ENCODE results near the gene COL4A1.

The COL4A1 gene

GRCh38 chr13:110306960-110307766 lies at the start of gene COL4A1, which contains the start of gene COL4A2:
Gene COL4A1 (minus strand): TSS chr13:110307157. CDS start chr13:110307027, 130 bp downstream.
Gene COL4A2 (plus strand): TSS chr13:110307284. CDS start chr13:110307904, 620 bp downstream.
- peak; percentile 84 for DNase-seq

- DNase-seq, result no peak
These were observed 49.4 kb upstream of the COL4A1 start for GRCh38 chr13:110356362-110356761.

GRCh38 chr13:110354715-110355473 lies 47.9 kb upstream of the COL4A1 start:
- no peak for DNase-seq

DNA sequence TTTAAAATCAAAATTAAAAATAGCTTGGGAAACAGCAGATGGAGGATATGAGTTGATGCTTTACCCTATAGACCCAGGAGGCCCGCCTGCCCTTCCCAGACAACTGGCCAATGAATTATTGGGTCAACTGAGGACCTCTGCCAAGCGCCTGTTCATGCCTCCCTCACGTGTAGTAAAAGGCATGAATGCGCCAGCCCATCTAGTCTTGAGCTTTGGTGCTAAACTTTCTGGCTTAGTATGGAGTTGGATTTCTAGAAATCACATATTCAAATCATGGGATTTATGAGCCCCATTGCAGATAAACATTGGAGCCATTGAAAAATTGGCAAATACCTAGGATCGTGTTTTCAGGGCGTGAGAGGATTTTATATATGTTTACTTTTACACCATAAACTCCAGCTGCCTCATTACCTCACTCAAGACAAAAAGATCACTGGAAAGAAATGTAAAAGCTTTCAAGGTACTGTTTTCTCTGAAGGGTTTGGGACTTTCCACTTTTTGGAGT lies 47.2 kb upstream of the COL4A1 start:
- no peak for DNase-seq

- no peak for DNase-seq
These were observed 46.5 kb upstream of the COL4A1 start for GRCh38 chr13:110353339-110353977.

DNA sequence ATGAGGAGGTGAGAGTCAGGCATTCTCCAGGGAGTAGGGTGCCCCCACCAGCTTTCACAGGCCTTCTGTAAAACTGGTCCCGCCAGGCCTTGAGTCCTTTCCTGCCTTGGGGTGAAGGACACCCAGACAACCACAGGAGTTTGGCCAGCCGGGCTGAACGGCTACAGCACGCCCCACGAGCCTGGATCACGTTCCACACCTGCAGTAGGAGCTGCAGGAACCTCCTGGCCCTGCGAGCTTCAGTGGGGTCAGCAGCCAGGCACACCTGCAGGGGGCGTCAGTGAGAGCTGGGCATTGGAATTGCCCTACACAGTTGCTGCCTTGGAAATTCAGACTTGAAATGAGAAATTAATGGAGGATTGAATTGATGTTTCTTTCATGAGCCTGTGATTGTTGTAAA lies 45.8 kb upstream of the COL4A1 start:
- DNase-seq, result no peak

- DNase-seq, result peak; percentile 9
These were observed 44.9 kb upstream of the COL4A1 start for GRCh38 chr13:110351636-110352420.

DNA sequence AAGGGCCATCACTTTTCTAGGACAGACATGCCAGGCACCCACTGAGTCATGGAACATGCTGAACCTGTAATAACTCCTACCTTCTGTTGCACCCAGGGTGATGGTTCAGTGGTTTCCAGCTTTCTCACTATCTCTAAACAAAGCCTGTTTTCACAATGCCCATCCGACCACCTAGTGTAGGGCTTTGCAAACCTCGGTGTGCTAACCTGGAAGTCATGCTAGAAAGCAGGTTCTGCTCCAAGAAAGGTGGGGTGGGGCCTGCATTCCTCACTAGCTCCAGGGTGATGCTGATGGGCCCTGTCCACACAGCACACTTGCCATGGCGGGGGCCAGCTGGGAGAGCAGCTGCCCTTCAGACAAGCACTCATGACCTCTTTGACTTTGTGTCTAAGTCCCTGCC lies 43.6 kb upstream of the COL4A1 start:
- DNase-seq, result no peak

GRCh38 chr13:110350049-110350448 lies 43.1 kb upstream of the COL4A1 start:
- no peak for DNase-seq

GRCh38 chr13:110349239-110349638 lies 42.3 kb upstream of the COL4A1 start:
- DNase-seq, result no peak

GRCh38 chr13:110348309-110349105 lies 41.5 kb upstream of the COL4A1 start:
- DNase-seq, result no peak

GRCh38 chr13:110347535-110348308 lies 40.8 kb upstream of the COL4A1 start:
- DNase-seq, result peak; percentile 96

DNA sequence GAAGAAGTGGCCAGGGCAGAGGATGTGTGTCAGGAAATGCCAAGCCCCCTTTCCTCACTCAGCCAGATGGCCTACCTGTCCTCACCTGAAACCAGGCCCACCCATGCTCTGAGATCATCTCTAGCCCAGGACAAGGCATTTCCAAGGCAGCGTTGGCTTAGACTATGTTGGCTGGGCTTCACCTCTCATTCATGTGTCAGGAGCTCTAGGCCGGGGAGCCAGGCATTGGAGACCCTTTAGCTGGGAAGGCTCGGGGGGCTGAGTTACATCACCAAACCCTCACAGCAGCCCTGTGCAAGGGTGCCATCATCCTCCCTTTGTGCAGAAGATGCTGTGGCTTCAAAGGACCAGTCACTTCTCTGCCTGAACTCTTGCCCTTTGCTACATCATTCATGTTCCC lies 40.1 kb upstream of the COL4A1 start:
- no peak for DNase-seq

GRCh38 chr13:110346661-110347067 lies 39.7 kb upstream of the COL4A1 start:
- DNase-seq, result no peak

DNA sequence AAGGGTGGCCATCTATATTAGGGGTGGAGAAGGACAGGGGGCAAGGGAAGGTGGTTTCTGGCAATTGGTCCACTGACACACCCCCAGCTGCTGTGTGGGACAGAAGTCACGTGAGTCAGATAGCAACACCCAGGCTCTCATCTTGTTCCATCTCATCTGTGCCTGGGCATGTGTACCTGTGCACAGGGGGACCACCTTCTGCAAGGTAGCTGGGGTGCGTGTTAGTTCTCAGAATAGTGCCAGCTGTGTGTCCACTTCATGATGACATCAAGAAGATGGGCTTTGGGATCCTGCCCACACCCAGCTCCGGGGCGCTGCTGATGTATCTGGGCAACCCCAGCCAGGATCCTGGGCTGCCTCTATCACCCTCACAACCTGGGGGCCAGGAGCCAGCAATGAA lies 38.7 kb upstream of the COL4A1 start:
- DNase-seq, result no peak

DNA sequence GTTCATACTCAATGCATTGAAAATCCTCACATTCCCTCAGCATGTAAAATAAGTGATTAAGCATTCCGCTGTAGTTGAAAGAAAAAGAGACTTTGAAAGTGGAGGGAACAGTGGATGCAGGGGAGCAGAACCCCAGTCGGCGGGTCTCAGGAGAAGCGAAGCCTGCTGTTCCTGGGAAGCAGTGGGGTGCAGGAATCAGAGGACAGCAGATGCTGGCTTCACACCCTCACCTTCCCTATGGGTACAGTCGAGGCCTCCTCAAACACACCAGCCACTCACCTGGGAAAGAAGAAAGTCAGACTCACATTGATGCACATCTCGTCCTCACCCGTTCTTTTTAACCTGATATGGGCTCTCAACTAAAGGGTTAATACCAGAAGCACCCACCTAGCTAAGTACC lies 38.3 kb upstream of the COL4A1 start:
- no peak for DNase-seq

GRCh38 chr13:110344320-110344719 lies 37.4 kb upstream of the COL4A1 start:
- DNase-seq, result no peak

GRCh38 chr13:110343241-110343865 lies 36.4 kb upstream of the COL4A1 start:
- peak; percentile 85 for DNase-seq

- no peak for DNase-seq
These were observed 35.5 kb upstream of the COL4A1 start for GRCh38 chr13:110342474-110342873.

All from NCI-H226 (cell line).